CD4-positive, alpha-beta T cell treated with Interleukin-4 for 1 hour (primary cell): ENCODE results near the gene BNIP1.

Experiments
- DNase-seq, 2 donors: peaks; one replicate each; pipeline ENCODE4 v3.0.0-alpha.2; 2020 to 2022

Gene BNIP1

GRCh38 chr5:173213236-173213933, 69.1 kb downstream of the BNIP1 start:
- DNase-seq = no peak
